ENCODE data around the gene UBAP1.

Gene UBAP1

GRCh38 chr9:34178436-34179212 is at the start of gene UBAP1:
TSS of gene UBAP1 (plus strand) at chr9:34179043. CDS start at chr9:34220915, 41,872 bp downstream.
- DNase-seq, result peak; percentile 96

- DNase-seq, result no peak
Measured at GRCh38 chr9:34131571-34131970, 47.3 kb upstream of the UBAP1 start.

GRCh38 chr9:34133436-34133949 is 45.4 kb upstream of the UBAP1 start:
- DNase-seq, result no peak

- DNase-seq, result no peak
Measured at GRCh38 chr9:34134521-34134920, 44.3 kb upstream of the UBAP1 start.

DNA sequence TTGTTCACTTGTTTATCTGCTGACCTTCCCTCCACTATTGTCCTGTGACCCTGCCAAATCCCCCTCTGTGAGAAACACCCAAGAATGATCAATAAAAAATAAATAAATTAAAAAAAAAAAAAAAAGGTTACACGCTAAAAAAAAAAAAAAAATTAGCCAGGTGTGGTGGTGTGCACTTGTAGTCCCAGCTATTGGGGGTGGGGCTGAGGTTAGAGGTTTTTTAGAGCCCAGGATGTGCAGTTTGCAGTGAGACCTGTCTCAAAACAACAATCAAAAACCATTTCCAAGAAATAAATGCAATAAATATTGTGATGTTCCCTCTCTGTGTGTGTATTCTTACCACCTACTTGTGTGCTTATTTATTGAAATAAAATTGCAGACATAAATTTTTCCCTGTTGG is 40.2 kb upstream of the UBAP1 start:
- DNase-seq, result peak; percentile 25

DNA sequence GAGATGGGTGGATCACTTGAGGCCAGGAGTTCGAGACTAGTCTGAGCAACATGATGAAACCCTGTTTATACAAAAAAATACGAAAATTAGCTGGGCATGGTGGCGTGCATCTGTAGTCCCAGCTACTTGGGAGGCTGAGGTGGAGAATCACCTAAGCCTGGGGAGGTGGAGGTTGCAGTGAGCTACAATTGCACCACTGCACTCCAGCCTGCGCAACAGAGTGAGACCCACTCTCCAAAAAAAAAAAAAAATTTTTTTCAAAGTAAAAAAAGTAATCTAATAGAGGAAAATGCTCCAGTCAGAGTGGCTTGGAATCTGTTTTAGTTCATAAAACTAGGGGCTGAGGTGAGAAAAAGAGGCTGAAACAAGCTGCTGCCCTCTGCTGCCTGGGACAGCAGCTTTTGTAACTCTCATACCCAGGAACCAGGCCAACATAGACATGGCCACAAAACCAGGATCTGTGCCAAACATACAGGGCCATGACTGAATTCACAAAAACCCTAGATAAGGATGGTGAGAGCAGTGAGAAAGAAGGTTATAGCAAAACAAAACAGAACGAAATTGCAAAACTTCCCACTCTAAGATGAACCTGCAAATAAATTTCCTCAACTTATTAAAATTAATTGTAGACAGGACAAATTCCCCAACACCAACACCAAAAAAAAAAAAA is 39.2 kb upstream of the UBAP1 start:
- DNase-seq, result peak; percentile 11

DNA sequence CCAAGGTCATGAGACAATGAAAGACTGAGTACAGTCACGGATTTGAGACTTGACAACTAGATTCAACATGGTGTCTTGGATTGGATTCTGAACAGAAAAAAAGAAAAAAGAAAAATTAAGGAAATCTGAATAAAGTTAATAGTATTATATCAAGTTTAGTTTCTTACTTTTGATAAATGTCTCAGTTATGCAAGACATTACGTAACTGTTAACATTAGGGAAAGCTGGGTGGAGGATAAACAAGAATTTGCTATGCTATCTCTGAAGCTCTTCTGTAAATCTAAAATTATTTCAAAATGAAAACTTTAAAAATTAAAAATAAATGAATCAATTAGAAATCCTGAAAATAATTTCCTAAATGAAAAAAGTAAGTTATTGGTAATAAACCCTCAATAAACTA is 38.0 kb upstream of the UBAP1 start:
- no peak for DNase-seq

GRCh38 chr9:34143116-34143515 is 35.7 kb upstream of the UBAP1 start:
- no peak for DNase-seq

DNA sequence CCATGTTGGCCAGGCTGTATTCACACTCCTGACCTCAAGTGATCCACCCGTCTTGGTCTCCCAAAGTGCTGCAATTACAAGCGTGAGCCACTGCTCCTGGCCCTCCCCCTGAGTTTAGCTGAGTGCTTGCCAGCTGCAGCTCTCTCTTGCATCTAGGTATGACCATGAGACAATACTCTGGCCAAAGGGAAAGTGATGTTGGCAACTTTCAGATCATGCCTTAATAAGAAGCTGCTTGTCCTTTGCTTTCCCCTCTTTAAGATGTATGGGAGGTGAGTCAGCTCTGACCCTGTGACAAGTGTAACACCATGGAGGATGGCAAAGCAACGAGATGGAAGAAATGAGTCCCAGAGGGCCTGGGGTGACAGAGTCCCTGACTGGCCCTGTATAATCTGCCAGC is 33.7 kb upstream of the UBAP1 start:
- no peak for DNase-seq

DNA sequence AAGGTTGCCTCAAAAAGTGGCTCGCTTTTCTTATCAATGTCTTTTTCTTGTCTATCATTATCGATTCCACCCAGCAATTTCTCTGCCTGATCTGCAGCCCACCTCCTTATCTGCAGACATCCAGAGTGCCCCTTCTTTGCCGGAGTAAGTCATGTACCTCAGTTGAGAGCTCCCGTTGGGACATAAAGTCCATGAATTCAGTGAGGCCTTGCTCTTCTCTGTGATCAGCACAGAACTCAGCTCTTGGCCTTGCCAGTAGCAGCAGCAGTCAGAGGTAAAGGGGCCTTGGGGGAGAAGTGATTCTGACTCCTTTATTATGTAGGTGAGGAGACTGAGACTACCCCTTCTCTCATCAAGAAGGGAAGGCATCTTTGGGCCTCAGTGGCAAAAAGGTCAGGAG is 27.4 kb upstream of the UBAP1 start:
- no peak for DNase-seq

GRCh38 chr9:34154057-34154456 is 24.8 kb upstream of the UBAP1 start:
- DNase-seq, result no peak

DNA sequence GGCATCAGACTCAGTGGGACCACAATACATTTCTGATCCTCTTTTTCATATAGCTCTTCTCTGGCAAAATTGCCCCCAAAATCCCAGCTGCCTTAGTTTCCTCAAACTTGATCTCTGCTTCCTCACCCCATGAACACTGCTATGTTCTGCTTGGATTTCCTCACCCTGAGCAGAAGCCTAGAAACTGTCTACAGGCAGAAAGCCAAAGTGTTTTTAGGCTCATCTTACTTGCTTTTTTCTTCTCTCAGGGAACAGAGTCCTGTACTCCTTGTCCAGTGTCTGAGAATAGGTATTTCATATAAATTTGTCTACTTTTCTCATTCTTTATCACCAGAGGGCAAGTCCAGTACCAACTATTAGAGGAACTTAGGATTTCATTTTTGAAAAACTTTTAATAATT is 21.5 kb upstream of the UBAP1 start:
- DNase-seq, result no peak

DNA sequence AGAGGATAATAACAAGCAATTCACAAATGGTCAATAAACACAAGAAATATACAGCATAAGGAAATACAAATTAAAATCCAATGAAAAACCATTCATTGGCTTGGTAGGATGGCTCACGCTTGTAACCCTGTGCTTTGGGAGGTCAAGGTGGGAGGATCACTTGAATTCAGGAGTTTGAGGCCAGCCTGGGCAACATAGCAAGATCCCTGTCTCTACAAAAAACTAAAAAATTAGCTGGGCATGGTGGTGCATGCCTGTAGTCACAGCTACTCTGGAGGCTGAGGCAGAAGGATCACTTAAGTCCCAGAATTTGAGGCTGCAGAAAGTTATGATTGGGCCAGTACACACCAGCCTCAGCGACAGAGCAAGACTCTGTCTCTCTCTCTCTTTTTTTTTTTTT is 20.9 kb upstream of the UBAP1 start:
- DNase-seq, result no peak

- DNase-seq, result no peak
Measured at GRCh38 chr9:34158362-34158869, 20.4 kb upstream of the UBAP1 start.

DNA sequence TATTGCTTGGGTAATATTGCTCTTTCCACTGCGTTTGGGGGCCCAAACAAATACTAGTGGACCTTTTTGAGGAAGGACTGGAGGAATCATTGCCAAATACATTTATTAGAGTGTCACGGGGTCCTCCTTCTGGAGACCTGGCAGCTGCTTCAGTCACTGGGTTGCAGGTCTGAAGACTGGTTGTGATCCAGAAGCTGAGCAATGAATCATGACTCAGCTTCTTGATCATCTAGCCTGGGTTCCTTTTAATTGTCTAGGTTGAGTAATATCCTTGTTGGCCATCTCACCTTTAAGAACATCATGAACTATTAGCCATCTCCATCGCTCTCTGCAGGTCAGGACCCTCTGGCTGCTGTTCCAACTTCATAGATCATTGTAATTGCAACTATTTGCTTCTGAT is 15.4 kb upstream of the UBAP1 start:
- no peak for DNase-seq

- DNase-seq, result no peak
Measured at GRCh38 chr9:34169125-34169524, 9.7 kb upstream of the UBAP1 start.

- DNase-seq, result no peak
Measured at GRCh38 chr9:34170237-34170991, 8.4 kb upstream of the UBAP1 start.

DNA sequence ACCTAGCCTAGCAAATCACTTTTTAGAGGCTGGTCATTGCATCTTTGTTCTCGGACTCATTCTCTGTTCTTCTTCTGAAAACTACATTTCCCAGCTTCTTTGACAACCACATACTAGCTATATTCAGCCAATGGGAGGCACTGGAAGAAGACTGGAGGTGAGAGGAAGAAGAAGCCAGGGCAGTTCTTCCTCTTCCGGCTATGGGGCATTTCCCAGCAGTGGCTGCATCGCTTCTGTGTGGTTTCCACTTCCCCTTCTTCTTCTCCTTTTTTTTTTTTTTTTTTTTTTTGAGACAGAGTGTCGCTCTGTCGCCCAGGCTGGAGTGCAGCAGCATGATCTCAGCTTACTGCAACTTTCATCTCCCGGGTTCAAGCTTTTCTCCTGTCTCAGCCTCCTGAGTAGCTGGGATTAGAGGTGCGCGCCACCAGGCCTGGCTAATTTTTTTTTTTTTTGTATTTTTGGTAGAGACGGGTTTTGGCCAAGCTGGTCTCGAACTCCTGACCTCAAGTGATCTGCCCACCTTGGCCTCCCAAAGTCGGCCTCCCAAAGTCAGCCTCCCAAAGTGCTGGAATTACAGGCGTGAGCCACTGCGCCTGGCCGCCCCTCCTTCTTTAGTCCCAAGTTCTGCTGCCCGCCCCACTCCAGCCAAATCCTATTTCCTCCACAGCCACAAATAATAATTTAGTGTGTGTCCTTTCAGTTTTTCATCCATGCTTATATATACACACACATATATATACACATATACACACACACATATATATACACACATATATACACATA is 6.9 kb upstream of the UBAP1 start:
- peak; percentile 79 for DNase-seq

- no peak for DNase-seq
Measured at GRCh38 chr9:34176089-34176488, 2.8 kb upstream of the UBAP1 start.

GRCh38 chr9:34177593-34178435 is 1.0 kb upstream of the UBAP1 start:
- no peak for DNase-seq

Measured in CD4-positive, alpha-beta T cell treated with Interleukin-12 subunit alpha and Interleukin-12 subunit beta, for 1 hour (primary cell).